Testis (tissue), 2 donors: ENCODE measurements around the gene ADCY2.

ENCODE experiments used
- POLR2A ChIP-seq: fragments of 450-650 bp; IDR thresholded peaks from one replicate; pipeline ENCODE4 v1.6.1; 2017; ENCODE audit warnings: antibody characterized with exemption, mild to moderate bottlenecking, moderate library complexity
- TF ChIP-seq, protein P1 (sequence below), 3 experiments: fragments of 450-650 bp in 2 of 3; fragments of 200-600 bp in 1 of 3; sonication (generic) in 1 of 3; IDR thresholded peaks; one replicate each; pipeline ENCODE4 v1.5.1; 2016 to 2019; ENCODE audit warnings: antibody characterized with exemption in 3 of 3, mild to moderate bottlenecking in 2 of 3, moderate library complexity in 1 of 3

- TF ChIP-seq, protein P1, sequence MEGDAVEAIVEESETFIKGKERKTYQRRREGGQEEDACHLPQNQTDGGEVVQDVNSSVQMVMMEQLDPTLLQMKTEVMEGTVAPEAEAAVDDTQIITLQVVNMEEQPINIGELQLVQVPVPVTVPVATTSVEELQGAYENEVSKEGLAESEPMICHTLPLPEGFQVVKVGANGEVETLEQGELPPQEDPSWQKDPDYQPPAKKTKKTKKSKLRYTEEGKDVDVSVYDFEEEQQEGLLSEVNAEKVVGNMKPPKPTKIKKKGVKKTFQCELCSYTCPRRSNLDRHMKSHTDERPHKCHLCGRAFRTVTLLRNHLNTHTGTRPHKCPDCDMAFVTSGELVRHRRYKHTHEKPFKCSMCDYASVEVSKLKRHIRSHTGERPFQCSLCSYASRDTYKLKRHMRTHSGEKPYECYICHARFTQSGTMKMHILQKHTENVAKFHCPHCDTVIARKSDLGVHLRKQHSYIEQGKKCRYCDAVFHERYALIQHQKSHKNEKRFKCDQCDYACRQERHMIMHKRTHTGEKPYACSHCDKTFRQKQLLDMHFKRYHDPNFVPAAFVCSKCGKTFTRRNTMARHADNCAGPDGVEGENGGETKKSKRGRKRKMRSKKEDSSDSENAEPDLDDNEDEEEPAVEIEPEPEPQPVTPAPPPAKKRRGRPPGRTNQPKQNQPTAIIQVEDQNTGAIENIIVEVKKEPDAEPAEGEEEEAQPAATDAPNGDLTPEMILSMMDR (IDR thresholded peaks at IDR 0.05), result no peak
- TF ChIP-seq POLR2A, result no peak
Measured at GRCh38 chr5:7866196-7866595, 470.3 kb downstream of the ADCY2 start.
